ENCODE measurements around the gene POLR2B.

POLR2B gene

GRCh38 chr4:56986952-56987351, 8.3 kb downstream of the POLR2B start:
- H3K4me1 ChIP-seq (ENCODE audit: insufficient read depth, insufficient read length), result no peaks in the 10 kb centered on the region
- H3K4me3 ChIP-seq (ENCODE audit: insufficient read length, low read depth), result no peak overlapping the region
- DNase-seq (ENCODE audit: low read depth, low spot score), result no peak
- TF ChIP-seq SUZ12 (IDR thresholded peaks at IDR 0.05; ENCODE audit: extremely low read depth, insufficient read depth, insufficient read length) (no peak), YY1 (IDR thresholded peaks at IDR 0.05; ENCODE audit: insufficient read depth, insufficient read length) (no peak), ZNF274 (IDR thresholded peaks at IDR 0.05; ENCODE audit: low read depth, low read length) (no peak)
- H3K9ac ChIP-seq (ENCODE audit: insufficient read length, low read depth), result no peak overlapping the region
- H3K27me3 ChIP-seq (ENCODE audit: insufficient read depth, insufficient read length), result no peaks in the 10 kb centered on the region
- peaks cover 65% of the 10 kb centered on the region for H3K36me3 ChIP-seq (ENCODE audit: insufficient read depth, insufficient read length, low read length)
- H3K9me3 ChIP-seq (ENCODE audit: insufficient read depth, low read length), result no peaks in the 10 kb centered on the region

GRCh38 chr4:56990109-56990905, 11.6 kb downstream of the POLR2B start:
- peaks cover 69% of the 10 kb centered on the region for H3K36me3 ChIP-seq (ENCODE audit: insufficient read depth, insufficient read length, low read length)
- no peak overlapping the region for H3K9ac ChIP-seq (ENCODE audit: insufficient read length, low read depth)
- H3K4me1 ChIP-seq (ENCODE audit: insufficient read depth, insufficient read length), result no peaks in the 10 kb centered on the region
- no peak for DNase-seq (ENCODE audit: low read depth, low spot score)
- H3K27me3 ChIP-seq (ENCODE audit: insufficient read depth, insufficient read length), result no peaks in the 10 kb centered on the region
- no peak overlapping the region for H3K4me3 ChIP-seq (ENCODE audit: insufficient read length, low read depth)
- TF ChIP-seq YY1 (IDR thresholded peaks at IDR 0.05; ENCODE audit: insufficient read depth, insufficient read length) (no peak), SUZ12 (IDR thresholded peaks at IDR 0.05; ENCODE audit: extremely low read depth, insufficient read depth, insufficient read length) (no peak), ZNF274 (IDR thresholded peaks at IDR 0.05; ENCODE audit: low read depth, low read length) (no peak)
- no peaks in the 10 kb centered on the region for H3K9me3 ChIP-seq (ENCODE audit: insufficient read depth, low read length)

- no peak for TF ChIP-seq YY1 (IDR thresholded peaks at IDR 0.05; ENCODE audit: insufficient read depth, insufficient read length)
- no peak for TF ChIP-seq SUZ12 (IDR thresholded peaks at IDR 0.05; ENCODE audit: extremely low read depth, insufficient read depth, insufficient read length)
- no peak for TF ChIP-seq ZNF274 (IDR thresholded peaks at IDR 0.05; ENCODE audit: low read depth, low read length)
- no peak for DNase-seq (ENCODE audit: low read depth, low spot score)
- H3K9ac ChIP-seq (ENCODE audit: insufficient read length, low read depth), result no peak overlapping the region
- no peaks in the 10 kb centered on the region for H3K4me1 ChIP-seq (ENCODE audit: insufficient read depth, insufficient read length)
- H3K27me3 ChIP-seq (ENCODE audit: insufficient read depth, insufficient read length), result no peaks in the 10 kb centered on the region
- H3K9me3 ChIP-seq (ENCODE audit: insufficient read depth, low read length), result no peaks in the 10 kb centered on the region
- H3K36me3 ChIP-seq (ENCODE audit: insufficient read depth, insufficient read length, low read length), result peaks cover 60% of the 10 kb centered on the region
- no peak overlapping the region for H3K4me3 ChIP-seq (ENCODE audit: insufficient read length, low read depth)
Measured at GRCh38 chr4:56995525-56995924, 16.8 kb downstream of the POLR2B start.

GRCh38 chr4:56999751-57000150, 21.1 kb downstream of the POLR2B start:
- Histone ChIP-seq H3K4me1 (ENCODE audit: insufficient read depth, insufficient read length) (no peaks in the 10 kb centered on the region), H3K9me3 (ENCODE audit: insufficient read depth, low read length) (no peaks in the 10 kb centered on the region), H3K4me3 (ENCODE audit: insufficient read length, low read depth) (no peak overlapping the region), H3K36me3 (ENCODE audit: insufficient read depth, insufficient read length, low read length) (peaks cover 68% of the 10 kb centered on the region), H3K9ac (ENCODE audit: insufficient read length, low read depth) (no peak overlapping the region), H3K27me3 (ENCODE audit: insufficient read depth, insufficient read length) (no peaks in the 10 kb centered on the region)
- no peak for TF ChIP-seq YY1 (IDR thresholded peaks at IDR 0.05; ENCODE audit: insufficient read depth, insufficient read length)
- no peak for TF ChIP-seq SUZ12 (IDR thresholded peaks at IDR 0.05; ENCODE audit: extremely low read depth, insufficient read depth, insufficient read length)
- TF ChIP-seq ZNF274 (IDR thresholded peaks at IDR 0.05; ENCODE audit: low read depth, low read length), result no peak
- DNase-seq (ENCODE audit: low read depth, low spot score), result no peak

DNA sequence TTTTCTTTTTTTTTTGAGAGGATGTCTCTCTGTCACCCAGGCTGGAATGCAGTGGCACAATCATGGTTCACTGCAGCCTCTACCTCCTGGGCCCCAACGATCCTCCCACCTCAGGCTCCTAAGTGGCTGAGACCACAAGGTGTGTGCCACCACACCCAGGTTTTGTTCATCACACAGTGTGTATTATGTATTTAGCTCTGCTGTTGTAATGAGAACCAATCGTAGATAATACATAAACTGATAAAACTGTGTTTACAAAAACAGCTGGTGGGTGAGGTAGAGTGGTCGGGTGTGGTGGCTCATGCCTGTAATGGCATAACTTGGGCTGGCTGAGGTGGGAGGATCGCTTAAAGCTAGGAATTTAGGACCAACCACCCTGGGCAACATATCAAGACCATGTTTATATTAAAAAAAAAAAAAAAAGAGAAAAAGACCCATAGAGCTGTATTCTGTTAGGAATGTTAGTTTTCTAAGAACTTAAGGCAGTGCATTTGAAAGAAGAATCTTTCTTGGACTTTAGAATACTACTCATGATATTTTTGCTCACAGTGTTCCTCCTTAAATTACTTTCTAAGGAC, 34.9 kb downstream of the POLR2B start:
- no peaks in the 10 kb centered on the region for H3K9me3 ChIP-seq (ENCODE audit: insufficient read depth, low read length)
- H3K36me3 ChIP-seq (ENCODE audit: insufficient read depth, insufficient read length, low read length), result peaks cover 65% of the 10 kb centered on the region
- H3K9ac ChIP-seq (ENCODE audit: insufficient read length, low read depth), result no peak overlapping the region
- H3K4me1 ChIP-seq (ENCODE audit: insufficient read depth, insufficient read length), result no peaks in the 10 kb centered on the region
- no peak for TF ChIP-seq SUZ12 (IDR thresholded peaks at IDR 0.05; ENCODE audit: extremely low read depth, insufficient read depth, insufficient read length)
- no peak for DNase-seq (ENCODE audit: low read depth, low spot score)
- H3K4me3 ChIP-seq (ENCODE audit: insufficient read length, low read depth), result no peak overlapping the region
- no peaks in the 10 kb centered on the region for H3K27me3 ChIP-seq (ENCODE audit: insufficient read depth, insufficient read length)

DNA sequence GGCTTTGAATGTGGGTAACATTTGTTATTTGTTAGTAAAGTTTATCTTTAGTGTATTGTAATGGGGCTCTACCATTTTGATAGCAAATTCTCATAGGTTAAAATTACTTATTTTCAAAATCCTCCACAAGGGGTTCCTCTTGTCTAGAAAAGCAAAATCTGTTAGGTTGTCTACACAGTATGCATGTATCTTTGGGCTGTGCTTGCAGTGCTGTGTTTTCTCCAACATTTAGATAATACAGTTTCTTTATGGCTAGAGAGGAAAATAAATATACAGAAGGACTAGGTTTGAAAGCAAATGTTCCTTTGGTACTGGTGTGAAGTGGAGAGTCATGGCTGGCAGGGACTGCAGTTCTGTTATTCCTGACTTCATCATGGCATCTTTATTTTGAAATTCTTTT, 40.3 kb downstream of the POLR2B start:
- no peak for TF ChIP-seq YY1 (IDR thresholded peaks at IDR 0.05; ENCODE audit: insufficient read depth, insufficient read length)
- no peak for TF ChIP-seq ZNF274 (IDR thresholded peaks at IDR 0.05; ENCODE audit: low read depth, low read length)
- no peak for TF ChIP-seq SUZ12 (IDR thresholded peaks at IDR 0.05; ENCODE audit: extremely low read depth, insufficient read depth, insufficient read length)
- no peak overlapping the region for H3K9ac ChIP-seq (ENCODE audit: insufficient read length, low read depth)

DNA sequence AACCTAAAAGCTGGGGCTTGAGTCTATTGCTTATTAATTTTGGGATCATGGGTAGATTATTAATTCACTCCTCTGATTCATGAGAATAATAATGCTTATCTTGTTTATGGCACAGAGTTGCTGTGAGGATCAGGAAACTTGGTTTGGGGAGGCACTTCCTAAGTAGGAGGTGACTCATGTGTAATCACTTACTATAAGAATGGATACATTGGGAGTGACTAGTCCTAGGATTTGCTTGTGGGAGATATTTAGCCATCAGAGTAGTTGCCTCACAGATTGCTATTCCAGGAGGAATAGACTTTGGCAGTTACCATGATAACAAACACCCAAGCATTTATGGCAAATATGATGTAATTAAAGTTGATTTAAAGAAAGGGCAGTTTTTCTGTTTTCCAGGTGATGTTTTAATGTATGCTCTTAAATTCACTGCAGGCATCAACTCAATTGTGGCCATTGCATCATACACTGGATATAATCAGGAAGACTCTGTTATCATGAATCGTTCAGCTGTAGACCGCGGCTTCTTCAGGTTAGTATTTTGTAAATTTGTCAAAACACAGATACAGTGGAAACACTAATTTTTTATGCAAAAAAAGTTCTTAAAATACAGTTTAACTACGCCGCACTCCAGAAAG, 41.9 kb downstream of the POLR2B start:
- no peaks in the 10 kb centered on the region for H3K9me3 ChIP-seq (ENCODE audit: insufficient read depth, low read length)
- DNase-seq (ENCODE audit: low read depth, low spot score), result no peak
- peaks cover 88% of the 10 kb centered on the region for H3K36me3 ChIP-seq (ENCODE audit: insufficient read depth, insufficient read length, low read length)
- TF ChIP-seq ZNF274 (IDR thresholded peaks at IDR 0.05; ENCODE audit: low read depth, low read length) (no peak), YY1 (IDR thresholded peaks at IDR 0.05; ENCODE audit: insufficient read depth, insufficient read length) (no peak), SUZ12 (IDR thresholded peaks at IDR 0.05; ENCODE audit: extremely low read depth, insufficient read depth, insufficient read length) (no peak)
- H3K27me3 ChIP-seq (ENCODE audit: insufficient read depth, insufficient read length), result no peaks in the 10 kb centered on the region
- H3K4me3 ChIP-seq (ENCODE audit: insufficient read length, low read depth), result no peak overlapping the region
- H3K4me1 ChIP-seq (ENCODE audit: insufficient read depth, insufficient read length), result no peaks in the 10 kb centered on the region
- H3K9ac ChIP-seq (ENCODE audit: insufficient read length, low read depth), result no peak overlapping the region

More for the DNA sequence above, 40.3 kb downstream of the POLR2B start:
- peaks cover 80% of the 10 kb centered on the region for H3K36me3 ChIP-seq (ENCODE audit: insufficient read depth, insufficient read length, low read length)
- H3K4me3 ChIP-seq (ENCODE audit: insufficient read length, low read depth), result no peak overlapping the region
- no peaks in the 10 kb centered on the region for H3K4me1 ChIP-seq (ENCODE audit: insufficient read depth, insufficient read length)
- no peaks in the 10 kb centered on the region for H3K27me3 ChIP-seq (ENCODE audit: insufficient read depth, insufficient read length)
- H3K9me3 ChIP-seq (ENCODE audit: insufficient read depth, low read length), result no peaks in the 10 kb centered on the region
- DNase-seq (ENCODE audit: low read depth, low spot score), result no peak
